ENCODE measurements around the gene CCDC24. TPM values are rescaled to one million over a fixed set of nuclear protein-coding genes. Genes with fewer than 3 reads are reported as not detected.

CCDC24 gene
- total and polyA plus RNA-seq, 9 of the 15 experiments (the other 6 are each of a cell fraction or from before 2014, with no cell fraction given) = 0.31 to 4.5 (median 1.5) TPM

DNA sequence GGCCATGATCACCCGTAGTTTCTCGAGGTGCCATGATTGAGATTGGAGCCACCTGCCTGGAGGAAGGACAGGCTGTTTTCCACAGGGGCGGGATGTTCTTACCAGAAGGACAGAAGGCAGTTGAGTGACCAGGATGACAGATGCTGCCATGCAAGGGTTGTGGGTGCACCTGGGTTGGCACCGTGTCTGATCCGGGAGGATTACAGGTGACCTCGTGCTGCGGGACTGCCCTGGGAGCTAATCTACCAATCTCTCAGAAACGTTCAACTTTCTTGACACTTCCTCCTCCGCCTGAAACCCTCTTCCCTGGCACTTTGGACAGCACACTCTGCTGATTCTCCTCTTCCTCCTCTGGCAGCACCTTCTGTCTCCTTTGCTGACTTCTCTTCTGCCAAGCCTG is 53.7 kb downstream of the CCDC24 start:
- H3K9me3 ChIP-seq (replicated peaks; ENCODE audit: control insufficient read depth, insufficient read depth, low read depth, low read length) = no peaks in the 10 kb centered on the region
- in situ Hi-C loops (cut with MboI) = loop anchor here (5.0 kb wide), 1 partner anchor 518 kb away; no protein-coding TSS in a partner anchor
- H3K27ac ChIP-seq (ENCODE audit: extremely low read depth, low read depth, low read length) = no peak overlapping the region
- no peak overlapping the region for H2AFZ ChIP-seq (ENCODE audit: low read depth, low read length)
- H3K4me1 ChIP-seq (replicated peaks in 1 of 2; ENCODE audit: control insufficient read depth in 2 of 2, insufficient read depth in 2 of 2, low read length in 2 of 2) = peaks cover 25 to 49% of the 10 kb centered on the region in 2 experiments; a peak in 4 of 5 replicates
- H3K79me2 ChIP-seq (ENCODE audit: control insufficient read depth, insufficient read depth, low read length) = no peaks in the 10 kb centered on the region
- CTCF ChIA-PET (ENCODE audit: low intra/inter-chr PET ratio) = no interaction called here
- DNase-seq (ENCODE audit: extremely low read depth in 1 of 4, low spot score in 3 of 4) = no peak
- no peaks in the 10 kb centered on the region for H3K9me1 ChIP-seq (ENCODE audit: control insufficient read depth, insufficient read depth, low read length)
- FAIRE-seq = no peak
- WGBS (ENCODE audit: insufficient coverage, low coverage, missing lambda C conversion rate) = 35% methylated on average over 9 of the region's 9 CpGs
- H4K20me1 ChIP-seq (replicated peaks; ENCODE audit: control insufficient read depth, insufficient read depth, low read length) = no peaks in the 10 kb centered on the region
- POLR2A ChIA-PET = interaction anchor here (0.6 to 1.7 kb wide), 3 partner anchors 9 to 86 kb away, joined by 3 to 6 read pairs (median 6); partner anchors contain the start of gene CCDC24
- no peak for ATAC-seq
- H3K9ac ChIP-seq (ENCODE audit: insufficient read depth in 1 of 2, low read depth in 2 of 2, low read length in 2 of 2) = peak overlapping the region in 1 of 2 experiments; percentile 33; a peak in 1 of 4 replicates
- H3K4me2 ChIP-seq (ENCODE audit: insufficient read depth, low read length) = no peak overlapping the region
- no TSS peak for BruUV-seq (replicated peaks)
- H3K27me3 ChIP-seq (ENCODE audit: control insufficient read depth in 2 of 2, insufficient read depth in 2 of 2, low read length in 2 of 2) = no peaks in the 10 kb centered on the region
- no peaks in the 10 kb centered on the region for H3K36me3 ChIP-seq (ENCODE audit: control insufficient read depth, insufficient read depth, low read length)
- TF ChIP-seq TAF1 (IDR thresholded peaks at IDR 0.05; ENCODE audit: control insufficient read depth, extremely low read depth, insufficient read depth, low read length, severe bottlenecking) (no peak), ELF4 (CRISPR knock-in tag; IDR thresholded peaks at IDR 0.05) (0 out of 2 replicates have a peak, but pooled peaks have one; percentile 43), TAF15 (IDR thresholded peaks at IDR 0.05; ENCODE audit: low read depth, low read length) (no peak), GABPB2 (CRISPR knock-in tag; conservative IDR thresholded peaks at IDR 0.05) (no peak), GTF2F1 (IDR thresholded peaks at IDR 0.05; ENCODE audit: low read depth, low read length) (no peak), PCBP1 (IDR thresholded peaks at IDR 0.05; ENCODE audit: low read depth, low read length, poor library complexity, severe bottlenecking) (no peak), GATA2 (CRISPR knock-in tag; IDR thresholded peaks at IDR 0.05) (0 out of 2 replicates have a peak, but pooled peaks have one; percentile 13)
- TF ChIP-seq, protein P1, sequence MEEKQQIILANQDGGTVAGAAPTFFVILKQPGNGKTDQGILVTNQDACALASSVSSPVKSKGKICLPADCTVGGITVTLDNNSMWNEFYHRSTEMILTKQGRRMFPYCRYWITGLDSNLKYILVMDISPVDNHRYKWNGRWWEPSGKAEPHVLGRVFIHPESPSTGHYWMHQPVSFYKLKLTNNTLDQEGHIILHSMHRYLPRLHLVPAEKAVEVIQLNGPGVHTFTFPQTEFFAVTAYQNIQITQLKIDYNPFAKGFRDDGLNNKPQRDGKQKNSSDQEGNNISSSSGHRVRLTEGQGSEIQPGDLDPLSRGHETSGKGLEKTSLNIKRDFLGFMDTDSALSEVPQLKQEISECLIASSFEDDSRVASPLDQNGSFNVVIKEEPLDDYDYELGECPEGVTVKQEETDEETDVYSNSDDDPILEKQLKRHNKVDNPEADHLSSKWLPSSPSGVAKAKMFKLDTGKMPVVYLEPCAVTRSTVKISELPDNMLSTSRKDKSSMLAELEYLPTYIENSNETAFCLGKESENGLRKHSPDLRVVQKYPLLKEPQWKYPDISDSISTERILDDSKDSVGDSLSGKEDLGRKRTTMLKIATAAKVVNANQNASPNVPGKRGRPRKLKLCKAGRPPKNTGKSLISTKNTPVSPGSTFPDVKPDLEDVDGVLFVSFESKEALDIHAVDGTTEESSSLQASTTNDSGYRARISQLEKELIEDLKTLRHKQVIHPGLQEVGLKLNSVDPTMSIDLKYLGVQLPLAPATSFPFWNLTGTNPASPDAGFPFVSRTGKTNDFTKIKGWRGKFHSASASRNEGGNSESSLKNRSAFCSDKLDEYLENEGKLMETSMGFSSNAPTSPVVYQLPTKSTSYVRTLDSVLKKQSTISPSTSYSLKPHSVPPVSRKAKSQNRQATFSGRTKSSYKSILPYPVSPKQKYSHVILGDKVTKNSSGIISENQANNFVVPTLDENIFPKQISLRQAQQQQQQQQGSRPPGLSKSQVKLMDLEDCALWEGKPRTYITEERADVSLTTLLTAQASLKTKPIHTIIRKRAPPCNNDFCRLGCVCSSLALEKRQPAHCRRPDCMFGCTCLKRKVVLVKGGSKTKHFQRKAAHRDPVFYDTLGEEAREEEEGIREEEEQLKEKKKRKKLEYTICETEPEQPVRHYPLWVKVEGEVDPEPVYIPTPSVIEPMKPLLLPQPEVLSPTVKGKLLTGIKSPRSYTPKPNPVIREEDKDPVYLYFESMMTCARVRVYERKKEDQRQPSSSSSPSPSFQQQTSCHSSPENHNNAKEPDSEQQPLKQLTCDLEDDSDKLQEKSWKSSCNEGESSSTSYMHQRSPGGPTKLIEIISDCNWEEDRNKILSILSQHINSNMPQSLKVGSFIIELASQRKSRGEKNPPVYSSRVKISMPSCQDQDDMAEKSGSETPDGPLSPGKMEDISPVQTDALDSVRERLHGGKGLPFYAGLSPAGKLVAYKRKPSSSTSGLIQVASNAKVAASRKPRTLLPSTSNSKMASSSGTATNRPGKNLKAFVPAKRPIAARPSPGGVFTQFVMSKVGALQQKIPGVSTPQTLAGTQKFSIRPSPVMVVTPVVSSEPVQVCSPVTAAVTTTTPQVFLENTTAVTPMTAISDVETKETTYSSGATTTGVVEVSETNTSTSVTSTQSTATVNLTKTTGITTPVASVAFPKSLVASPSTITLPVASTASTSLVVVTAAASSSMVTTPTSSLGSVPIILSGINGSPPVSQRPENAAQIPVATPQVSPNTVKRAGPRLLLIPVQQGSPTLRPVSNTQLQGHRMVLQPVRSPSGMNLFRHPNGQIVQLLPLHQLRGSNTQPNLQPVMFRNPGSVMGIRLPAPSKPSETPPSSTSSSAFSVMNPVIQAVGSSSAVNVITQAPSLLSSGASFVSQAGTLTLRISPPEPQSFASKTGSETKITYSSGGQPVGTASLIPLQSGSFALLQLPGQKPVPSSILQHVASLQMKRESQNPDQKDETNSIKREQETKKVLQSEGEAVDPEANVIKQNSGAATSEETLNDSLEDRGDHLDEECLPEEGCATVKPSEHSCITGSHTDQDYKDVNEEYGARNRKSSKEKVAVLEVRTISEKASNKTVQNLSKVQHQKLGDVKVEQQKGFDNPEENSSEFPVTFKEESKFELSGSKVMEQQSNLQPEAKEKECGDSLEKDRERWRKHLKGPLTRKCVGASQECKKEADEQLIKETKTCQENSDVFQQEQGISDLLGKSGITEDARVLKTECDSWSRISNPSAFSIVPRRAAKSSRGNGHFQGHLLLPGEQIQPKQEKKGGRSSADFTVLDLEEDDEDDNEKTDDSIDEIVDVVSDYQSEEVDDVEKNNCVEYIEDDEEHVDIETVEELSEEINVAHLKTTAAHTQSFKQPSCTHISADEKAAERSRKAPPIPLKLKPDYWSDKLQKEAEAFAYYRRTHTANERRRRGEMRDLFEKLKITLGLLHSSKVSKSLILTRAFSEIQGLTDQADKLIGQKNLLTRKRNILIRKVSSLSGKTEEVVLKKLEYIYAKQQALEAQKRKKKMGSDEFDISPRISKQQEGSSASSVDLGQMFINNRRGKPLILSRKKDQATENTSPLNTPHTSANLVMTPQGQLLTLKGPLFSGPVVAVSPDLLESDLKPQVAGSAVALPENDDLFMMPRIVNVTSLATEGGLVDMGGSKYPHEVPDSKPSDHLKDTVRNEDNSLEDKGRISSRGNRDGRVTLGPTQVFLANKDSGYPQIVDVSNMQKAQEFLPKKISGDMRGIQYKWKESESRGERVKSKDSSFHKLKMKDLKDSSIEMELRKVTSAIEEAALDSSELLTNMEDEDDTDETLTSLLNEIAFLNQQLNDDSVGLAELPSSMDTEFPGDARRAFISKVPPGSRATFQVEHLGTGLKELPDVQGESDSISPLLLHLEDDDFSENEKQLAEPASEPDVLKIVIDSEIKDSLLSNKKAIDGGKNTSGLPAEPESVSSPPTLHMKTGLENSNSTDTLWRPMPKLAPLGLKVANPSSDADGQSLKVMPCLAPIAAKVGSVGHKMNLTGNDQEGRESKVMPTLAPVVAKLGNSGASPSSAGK (IDR thresholded peaks at IDR 0.05) = 0 out of 2 replicates have a peak, but pooled peaks have one; percentile 8
- TF ChIP-seq, protein P2, sequence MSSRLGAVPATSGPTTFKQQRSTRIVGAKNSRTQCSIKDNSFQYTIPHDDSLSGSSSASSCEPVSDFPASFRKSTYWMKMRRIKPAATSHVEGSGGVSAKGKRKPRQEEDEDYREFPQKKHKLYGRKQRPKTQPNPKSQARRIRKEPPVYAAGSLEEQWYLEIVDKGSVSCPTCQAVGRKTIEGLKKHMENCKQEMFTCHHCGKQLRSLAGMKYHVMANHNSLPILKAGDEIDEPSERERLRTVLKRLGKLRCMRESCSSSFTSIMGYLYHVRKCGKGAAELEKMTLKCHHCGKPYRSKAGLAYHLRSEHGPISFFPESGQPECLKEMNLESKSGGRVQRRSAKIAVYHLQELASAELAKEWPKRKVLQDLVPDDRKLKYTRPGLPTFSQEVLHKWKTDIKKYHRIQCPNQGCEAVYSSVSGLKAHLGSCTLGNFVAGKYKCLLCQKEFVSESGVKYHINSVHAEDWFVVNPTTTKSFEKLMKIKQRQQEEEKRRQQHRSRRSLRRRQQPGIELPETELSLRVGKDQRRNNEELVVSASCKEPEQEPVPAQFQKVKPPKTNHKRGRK (tag; IDR thresholded peaks at IDR 0.05) = peak; percentile 67
- no peak overlapping the region for H3K4me3 ChIP-seq
- intact Hi-C loops (cut with micrococcal nuclease) = loop anchor here (5.0 kb wide), 2 partner anchors 113 to 818 kb away; partner anchors contain the start of gene ARTN
